ENCODE results near the gene CHD5.

The CHD5 gene

GRCh38 chr1:6158181-6158580 is 21.9 kb downstream of the CHD5 start:
- no peak overlapping the region for H3K4ac ChIP-seq (ENCODE audit: low read depth, low read length)
- no peak overlapping the region for H3K23ac ChIP-seq (ENCODE audit: low read length)
- no peak overlapping the region for H2BK120ac ChIP-seq (ENCODE audit: low read depth, low read length)
- no peaks in the 10 kb centered on the region for H3K4me1 ChIP-seq (ENCODE audit: control insufficient read depth, low read depth, low read length)
- no peaks in the 10 kb centered on the region for H3K79me2 ChIP-seq (ENCODE audit: control insufficient read depth, insufficient read depth, low read length)
- no peak overlapping the region for H4K5ac ChIP-seq (ENCODE audit: low read length)
- H3K18ac ChIP-seq (ENCODE audit: low read length) = no peak overlapping the region
- H3K36me3 ChIP-seq (ENCODE audit: control insufficient read depth, insufficient read depth, low read length) = no peaks in the 10 kb centered on the region
- no peak overlapping the region for H3K4me3 ChIP-seq (ENCODE audit: low read length)
- no peak overlapping the region for H4K8ac ChIP-seq (ENCODE audit: low read depth, low read length)
- no peaks in the 10 kb centered on the region for H3K27me3 ChIP-seq (ENCODE audit: insufficient read depth, low read length, poor library complexity)
- no peak overlapping the region for H3K4me2 ChIP-seq (ENCODE audit: low read length)
- H3K56ac ChIP-seq (ENCODE audit: low read length) = no peak overlapping the region
- H2BK15ac ChIP-seq (replicated peaks; ENCODE audit: low read depth) = no peak overlapping the region
- H3K27ac ChIP-seq (ENCODE audit: low read depth, low read length) = no peak overlapping the region
- DNase-seq = no peak
- no peak overlapping the region for H2BK5ac ChIP-seq (ENCODE audit: low read length)
- no CpG with 5 or more reads among the region's 8 CpGs for WGBS (ENCODE audit: extremely low coverage, insufficient coverage, low lambda C conversion rate)
- no peaks in the 10 kb centered on the region for H3K79me1 ChIP-seq (ENCODE audit: low read length)
- no peak overlapping the region for H3K9ac ChIP-seq (ENCODE audit: low read length)
- H2AK5ac ChIP-seq (ENCODE audit: low read length) = no peak overlapping the region

DNA sequence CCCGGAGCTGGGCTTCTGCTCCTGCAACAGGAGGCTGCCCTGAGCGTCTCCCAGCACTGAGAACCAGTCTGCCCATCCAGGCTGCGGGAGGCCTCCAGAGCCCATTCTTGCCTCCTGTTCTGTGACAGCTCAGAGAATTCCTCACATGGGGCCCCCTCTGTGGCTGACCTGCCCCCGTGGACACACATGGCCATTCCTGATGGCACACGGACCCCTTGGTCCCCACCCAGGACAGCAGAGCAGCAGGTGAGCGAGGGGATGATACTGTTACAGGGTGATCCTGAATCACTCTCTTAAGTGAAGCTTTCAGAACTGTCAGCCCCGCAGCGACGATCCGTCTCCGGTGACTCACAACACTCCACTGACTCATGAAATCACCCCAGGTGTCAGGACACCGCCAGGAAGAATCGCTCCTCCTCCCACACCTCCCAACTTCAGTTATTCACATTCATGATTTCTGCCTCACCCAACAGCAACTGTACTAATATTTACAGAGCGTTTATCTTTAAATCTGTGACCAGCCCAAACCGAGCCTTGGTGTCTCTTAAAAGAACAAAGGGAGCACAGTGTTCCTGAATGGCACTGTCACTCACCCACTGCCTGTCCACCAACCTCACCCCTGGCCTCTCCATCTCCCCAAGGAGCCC is 22.5 kb downstream of the CHD5 start:
- peak; percentile 79 for DNase-seq
- H4K8ac ChIP-seq (ENCODE audit: low read depth, low read length) = no peak overlapping the region
- no CpG with 5 or more reads among the region's 15 CpGs for WGBS (ENCODE audit: extremely low coverage, insufficient coverage, low lambda C conversion rate)
- no peaks in the 10 kb centered on the region for H3K27me3 ChIP-seq (ENCODE audit: insufficient read depth, low read length, poor library complexity)
- H3K79me2 ChIP-seq (ENCODE audit: control insufficient read depth, insufficient read depth, low read length) = no peaks in the 10 kb centered on the region
- no peak overlapping the region for H3K18ac ChIP-seq (ENCODE audit: low read length)
- no peaks in the 10 kb centered on the region for H3K4me1 ChIP-seq (ENCODE audit: control insufficient read depth, low read depth, low read length)
- H4K5ac ChIP-seq (ENCODE audit: low read length) = no peak overlapping the region
- no peak overlapping the region for H3K56ac ChIP-seq (ENCODE audit: low read length)
- no peak overlapping the region for H3K4me2 ChIP-seq (ENCODE audit: low read length)
- H3K9ac ChIP-seq (ENCODE audit: low read length) = no peak overlapping the region
- no peaks in the 10 kb centered on the region for H3K79me1 ChIP-seq (ENCODE audit: low read length)
- no peak overlapping the region for H3K4ac ChIP-seq (ENCODE audit: low read depth, low read length)
- H3K23ac ChIP-seq (ENCODE audit: low read length) = no peak overlapping the region
- H2BK120ac ChIP-seq (ENCODE audit: low read depth, low read length) = no peak overlapping the region
- H2BK5ac ChIP-seq (ENCODE audit: low read length) = no peak overlapping the region
- no peak overlapping the region for H2BK15ac ChIP-seq (replicated peaks; ENCODE audit: low read depth)
- H3K27ac ChIP-seq (ENCODE audit: low read depth, low read length) = no peak overlapping the region
- H3K4me3 ChIP-seq (ENCODE audit: low read length) = no peak overlapping the region
- H2AK5ac ChIP-seq (ENCODE audit: low read length) = no peak overlapping the region
- H3K36me3 ChIP-seq (ENCODE audit: control insufficient read depth, insufficient read depth, low read length) = no peaks in the 10 kb centered on the region

DNA sequence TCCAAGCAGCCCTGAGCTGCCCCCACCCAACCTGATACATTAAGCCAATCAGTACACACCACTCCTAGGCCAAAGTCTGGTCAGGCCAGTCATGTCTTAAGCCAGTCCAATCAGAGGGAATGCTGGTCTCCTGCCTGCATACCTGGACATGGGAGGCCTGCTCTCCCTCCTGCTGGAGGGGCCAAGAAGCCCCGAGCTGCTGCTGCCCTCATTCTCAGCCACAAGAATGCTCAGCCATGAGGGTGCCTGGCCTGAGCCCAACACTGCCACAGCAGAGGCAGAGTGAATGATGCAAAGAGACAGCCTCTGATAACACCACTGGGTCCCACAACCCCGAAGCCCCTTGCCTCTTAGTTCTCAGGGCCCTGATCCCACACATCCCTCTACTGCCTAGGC is 23.0 kb downstream of the CHD5 start:
- H3K4ac ChIP-seq (ENCODE audit: low read depth, low read length) = no peak overlapping the region
- no peak overlapping the region for H2AK5ac ChIP-seq (ENCODE audit: low read length)
- H3K79me2 ChIP-seq (ENCODE audit: control insufficient read depth, insufficient read depth, low read length) = no peaks in the 10 kb centered on the region
- H3K79me1 ChIP-seq (ENCODE audit: low read length) = no peaks in the 10 kb centered on the region
- H3K4me3 ChIP-seq (ENCODE audit: low read length) = no peak overlapping the region
- H3K56ac ChIP-seq (ENCODE audit: low read length) = no peak overlapping the region
- H3K27me3 ChIP-seq (ENCODE audit: insufficient read depth, low read length, poor library complexity) = no peaks in the 10 kb centered on the region
- no peak overlapping the region for H3K27ac ChIP-seq (ENCODE audit: low read depth, low read length)
- no peak overlapping the region for H2BK120ac ChIP-seq (ENCODE audit: low read depth, low read length)
- H3K18ac ChIP-seq (ENCODE audit: low read length) = no peak overlapping the region
- WGBS (ENCODE audit: extremely low coverage, insufficient coverage, low lambda C conversion rate) = no CpG with 5 or more reads among the region's 2 CpGs
- no peak overlapping the region for H2BK15ac ChIP-seq (replicated peaks; ENCODE audit: low read depth)
- DNase-seq = no peak
- no peaks in the 10 kb centered on the region for H3K36me3 ChIP-seq (ENCODE audit: control insufficient read depth, insufficient read depth, low read length)
- no peak overlapping the region for H3K23ac ChIP-seq (ENCODE audit: low read length)
- no peak overlapping the region for H4K8ac ChIP-seq (ENCODE audit: low read depth, low read length)
- H4K5ac ChIP-seq (ENCODE audit: low read length) = no peak overlapping the region
- no peak overlapping the region for H2BK5ac ChIP-seq (ENCODE audit: low read length)
- H3K4me2 ChIP-seq (ENCODE audit: low read length) = no peak overlapping the region
- H3K9ac ChIP-seq (ENCODE audit: low read length) = no peak overlapping the region
- no peaks in the 10 kb centered on the region for H3K4me1 ChIP-seq (ENCODE audit: control insufficient read depth, low read depth, low read length)

GRCh38 chr1:6154525-6155319 is 25.4 kb downstream of the CHD5 start:
- no peaks in the 10 kb centered on the region for H3K79me2 ChIP-seq (ENCODE audit: control insufficient read depth, insufficient read depth, low read length)
- H2AK5ac ChIP-seq (ENCODE audit: low read length) = no peak overlapping the region
- no peaks in the 10 kb centered on the region for H3K27me3 ChIP-seq (ENCODE audit: insufficient read depth, low read length, poor library complexity)
- H4K5ac ChIP-seq (ENCODE audit: low read length) = no peak overlapping the region
- H2BK15ac ChIP-seq (replicated peaks; ENCODE audit: low read depth) = no peak overlapping the region
- H3K4ac ChIP-seq (ENCODE audit: low read depth, low read length) = no peak overlapping the region
- H3K79me1 ChIP-seq (ENCODE audit: low read length) = no peaks in the 10 kb centered on the region
- no peaks in the 10 kb centered on the region for H3K4me1 ChIP-seq (ENCODE audit: control insufficient read depth, low read depth, low read length)
- no peak overlapping the region for H3K23ac ChIP-seq (ENCODE audit: low read length)
- H2BK120ac ChIP-seq (ENCODE audit: low read depth, low read length) = no peak overlapping the region
- H2BK5ac ChIP-seq (ENCODE audit: low read length) = no peak overlapping the region
- no peak overlapping the region for H3K4me3 ChIP-seq (ENCODE audit: low read length)
- no peak overlapping the region for H3K27ac ChIP-seq (ENCODE audit: low read depth, low read length)
- H4K8ac ChIP-seq (ENCODE audit: low read depth, low read length) = no peak overlapping the region
- H3K18ac ChIP-seq (ENCODE audit: low read length) = no peak overlapping the region
- H3K36me3 ChIP-seq (ENCODE audit: control insufficient read depth, insufficient read depth, low read length) = no peaks in the 10 kb centered on the region
- no peak for DNase-seq
- H3K56ac ChIP-seq (ENCODE audit: low read length) = no peak overlapping the region
- H3K4me2 ChIP-seq (ENCODE audit: low read length) = no peak overlapping the region
- H3K9ac ChIP-seq (ENCODE audit: low read length) = no peak overlapping the region
- WGBS (ENCODE audit: extremely low coverage, insufficient coverage, low lambda C conversion rate) = no CpG with 5 or more reads among the region's 26 CpGs

DNA sequence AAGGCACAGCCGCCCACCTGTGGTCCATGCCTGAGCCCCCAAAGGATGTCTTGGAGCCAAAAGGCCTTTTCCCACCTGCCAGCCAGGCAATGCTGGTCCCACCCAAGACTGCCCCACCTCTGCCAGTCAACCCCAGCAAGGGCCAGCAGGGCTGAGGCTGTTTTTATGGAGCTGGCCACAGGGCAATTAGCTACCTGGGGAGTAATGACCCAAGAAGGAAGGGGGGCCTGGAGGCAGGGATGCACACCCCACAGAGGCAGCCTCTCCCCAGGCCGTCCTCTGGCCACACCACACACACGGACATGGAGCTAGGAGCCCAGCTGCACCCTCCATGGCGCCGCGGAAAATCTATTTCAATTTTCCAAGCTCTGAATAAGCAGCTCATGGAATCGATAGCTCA is 27.2 kb downstream of the CHD5 start:
- Histone ChIP-seq H3K56ac (ENCODE audit: low read length) (no peak overlapping the region), H4K5ac (ENCODE audit: low read length) (no peak overlapping the region), H4K8ac (ENCODE audit: low read depth, low read length) (no peak overlapping the region), H3K9ac (ENCODE audit: low read length) (no peak overlapping the region), H3K36me3 (ENCODE audit: control insufficient read depth, insufficient read depth, low read length) (no peaks in the 10 kb centered on the region), H3K4ac (ENCODE audit: low read depth, low read length) (no peak overlapping the region), H2BK15ac (replicated peaks; ENCODE audit: low read depth) (no peak overlapping the region), H3K4me3 (ENCODE audit: low read length) (no peak overlapping the region), H3K4me1 (ENCODE audit: control insufficient read depth, low read depth, low read length) (no peaks in the 10 kb centered on the region), H3K27me3 (ENCODE audit: insufficient read depth, low read length, poor library complexity) (no peaks in the 10 kb centered on the region), H2BK120ac (ENCODE audit: low read depth, low read length) (no peak overlapping the region), H3K27ac (ENCODE audit: low read depth, low read length) (no peak overlapping the region), H2BK5ac (ENCODE audit: low read length) (no peak overlapping the region), H3K23ac (ENCODE audit: low read length) (no peak overlapping the region), H2AK5ac (ENCODE audit: low read length) (no peak overlapping the region), H3K18ac (ENCODE audit: low read length) (no peak overlapping the region), H3K4me2 (ENCODE audit: low read length) (no peak overlapping the region), H3K79me2 (ENCODE audit: control insufficient read depth, insufficient read depth, low read length) (no peaks in the 10 kb centered on the region), H3K79me1 (ENCODE audit: low read length) (no peaks in the 10 kb centered on the region)
- WGBS (ENCODE audit: extremely low coverage, insufficient coverage, low lambda C conversion rate) = no CpG with 5 or more reads among the region's 7 CpGs
- DNase-seq = no peak
